ENCODE results near the gene PDS5B.

DNA sequence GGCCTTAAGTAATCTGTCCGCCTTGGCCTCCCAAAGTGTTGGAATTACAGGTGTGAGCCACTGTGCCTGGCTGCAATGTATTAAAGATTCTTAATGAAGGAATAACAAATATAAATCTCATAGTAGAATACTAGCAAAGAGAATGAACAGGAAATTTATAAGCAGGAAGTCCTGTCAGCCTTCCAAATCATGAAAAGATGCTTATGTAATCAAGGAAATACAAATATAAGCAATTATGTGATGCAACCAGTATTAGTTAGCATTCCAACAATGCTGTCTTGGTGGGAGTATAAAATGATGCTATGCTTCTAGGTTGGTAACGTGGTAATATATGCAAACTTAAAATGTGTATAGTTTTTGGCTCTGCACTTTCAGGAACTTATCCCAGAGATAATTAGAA is 133.8 kb downstream of the PDS5B start:
- no peak for TF ChIP-seq GATA2 (IDR thresholded peaks at IDR 0.05; ENCODE audit: low read depth, low read length)
- no peak for TF ChIP-seq GATA3 (IDR thresholded peaks at IDR 0.05; ENCODE audit: low read depth, low read length)
